ENCODE results near the gene PRKN.

Gene PRKN

DNA sequence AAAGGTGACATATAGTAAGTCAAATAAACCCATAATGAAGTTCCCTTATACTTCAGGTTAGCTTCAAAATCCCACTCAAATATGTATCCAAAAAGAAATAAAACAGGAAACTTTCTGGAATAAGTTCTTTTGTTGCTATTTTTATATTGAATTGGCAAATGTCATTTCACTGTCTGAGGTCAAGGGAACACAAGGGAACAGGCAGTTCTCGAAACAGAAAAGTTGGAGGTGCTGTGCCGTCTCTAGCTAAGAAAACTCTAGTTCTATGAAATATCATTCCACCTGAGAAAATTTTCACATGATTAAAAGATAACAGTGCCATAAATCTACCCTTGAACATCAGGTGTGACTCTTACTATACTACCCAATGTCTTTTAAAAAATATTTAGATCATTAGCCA is 358.5 kb downstream of the PRKN start:
- no peak for DNase-seq

DNA sequence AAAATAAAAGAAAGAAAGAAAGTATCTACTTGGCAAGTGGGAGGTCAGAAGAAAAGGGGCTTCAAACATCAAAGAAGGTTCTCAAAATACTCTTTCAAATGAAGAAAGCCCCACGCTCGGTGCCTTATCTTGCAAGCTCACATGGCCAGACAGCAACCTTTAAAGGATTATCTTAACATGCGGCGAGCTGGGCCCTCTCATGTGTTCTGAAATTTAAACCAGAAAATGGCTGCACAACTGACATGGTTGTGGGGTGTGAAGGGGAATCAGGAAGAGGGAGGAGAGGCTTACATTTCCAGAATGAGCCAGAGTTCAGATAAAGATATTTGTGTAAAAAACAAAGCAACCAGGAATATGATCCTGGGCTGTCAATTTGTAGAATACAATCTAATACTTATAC is 363.1 kb downstream of the PRKN start:
- DNase-seq: no peak

DNA sequence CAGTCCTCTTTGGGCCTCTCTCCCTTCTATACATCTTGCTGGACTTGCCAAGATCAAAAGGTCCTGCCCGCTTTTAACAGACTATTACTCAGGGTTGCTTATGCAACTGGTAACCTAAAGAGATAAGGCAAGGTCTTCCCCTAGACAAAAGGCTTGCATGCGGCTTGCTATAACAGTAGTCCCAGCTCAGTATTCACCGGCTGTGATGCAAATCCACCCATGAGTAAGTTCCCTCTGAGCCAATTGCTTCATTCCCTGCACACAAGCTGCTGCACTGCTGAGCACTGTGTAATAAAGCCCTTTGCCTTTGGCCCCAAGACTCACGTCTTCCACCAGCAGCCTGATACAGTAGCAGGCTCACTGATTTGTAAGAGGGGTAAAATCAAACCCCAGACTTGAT is 363.8 kb downstream of the PRKN start:
- no peak for DNase-seq

DNA sequence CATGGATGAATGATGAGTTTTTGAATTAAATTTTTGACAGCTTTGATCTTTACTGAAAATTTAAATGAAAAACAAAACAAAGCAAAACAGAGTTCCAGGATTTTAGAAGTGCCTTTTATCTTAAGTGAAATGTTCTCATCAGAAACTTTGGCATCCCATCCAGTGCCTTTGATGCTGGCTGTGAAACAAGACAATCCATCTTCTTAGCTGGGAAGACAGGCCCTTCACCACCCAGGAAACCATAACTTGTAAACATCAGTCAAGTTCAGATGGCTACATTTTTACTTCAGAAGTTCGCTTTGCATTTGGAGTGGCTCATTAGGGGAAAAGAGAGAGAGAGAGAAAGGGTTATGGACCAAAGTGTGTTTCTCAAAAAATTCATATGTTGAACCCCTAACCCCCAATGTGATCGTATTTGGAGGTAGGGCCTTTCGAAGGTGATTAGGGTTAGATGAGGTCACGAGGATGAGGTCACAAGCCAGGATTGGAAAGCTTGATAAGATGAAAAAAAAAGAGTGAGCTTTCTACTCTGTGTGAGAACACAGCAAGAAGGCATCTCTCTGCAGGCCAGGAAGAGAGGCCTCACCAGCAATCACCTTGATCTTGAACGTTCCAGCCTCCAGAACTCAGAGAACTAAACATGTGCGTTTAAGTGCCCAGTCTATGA is 366.5 kb downstream of the PRKN start:
- DNase-seq: no peak

DNA sequence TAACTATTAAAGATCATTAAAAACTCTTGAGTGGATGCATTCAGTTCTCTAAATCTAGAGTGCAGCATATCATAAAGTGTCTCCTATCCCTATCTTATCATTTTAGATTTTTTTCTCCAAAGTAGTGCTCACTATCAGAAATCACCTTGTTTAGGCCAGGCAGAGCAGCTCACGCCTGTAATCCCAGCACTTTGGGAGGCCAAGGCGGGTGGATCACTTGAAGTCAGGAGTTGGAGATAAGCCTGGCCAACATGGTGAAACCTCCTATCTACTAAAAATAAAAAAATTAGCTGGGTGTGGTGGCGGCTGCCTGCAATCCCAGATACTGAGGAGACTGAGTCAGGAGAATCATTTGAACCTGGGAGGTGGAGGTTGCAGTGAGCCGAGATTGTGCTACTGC is 368.9 kb downstream of the PRKN start:
- DNase-seq: no peak

DNA sequence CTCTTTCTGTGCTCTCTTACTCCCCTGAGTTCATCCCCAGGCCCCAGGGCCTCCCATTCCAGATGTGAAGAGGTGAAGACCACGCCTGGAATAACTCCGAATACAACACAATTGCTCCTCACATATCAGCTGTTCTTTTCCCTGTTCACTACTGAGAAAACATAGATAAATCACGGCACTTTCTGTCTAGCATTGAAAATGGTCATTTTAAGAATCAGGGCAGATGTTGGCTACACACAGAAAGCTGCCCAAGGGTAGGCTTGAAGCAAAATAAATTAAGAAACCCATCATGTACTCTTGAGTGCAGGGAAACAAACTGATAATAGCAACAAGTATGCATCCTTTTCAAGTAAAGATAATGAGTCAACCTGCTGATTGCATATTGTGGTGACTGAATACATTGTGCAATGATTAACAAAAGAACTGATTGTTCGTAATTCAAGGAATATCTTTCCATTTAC is 382.5 kb downstream of the PRKN start:
- no peak for DNase-seq

DNA sequence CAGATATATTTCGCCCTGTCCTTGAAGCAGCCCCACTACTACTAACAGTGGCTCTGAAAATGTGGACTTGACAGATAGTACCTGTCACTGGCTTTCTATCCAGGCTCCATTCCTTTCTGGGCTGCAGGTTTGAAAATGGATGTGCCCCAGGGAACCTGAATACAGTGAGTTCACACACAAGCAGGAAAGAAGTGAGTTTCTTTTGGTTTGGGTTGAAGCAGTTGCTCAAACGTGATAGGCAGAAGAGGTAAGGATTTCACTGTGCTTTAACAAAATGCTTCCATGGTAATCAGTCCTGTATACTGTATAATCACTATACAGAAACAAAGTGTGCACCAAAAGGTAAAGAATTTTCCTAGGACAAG is 382.9 kb downstream of the PRKN start:
- DNase-seq: no peak

DNA sequence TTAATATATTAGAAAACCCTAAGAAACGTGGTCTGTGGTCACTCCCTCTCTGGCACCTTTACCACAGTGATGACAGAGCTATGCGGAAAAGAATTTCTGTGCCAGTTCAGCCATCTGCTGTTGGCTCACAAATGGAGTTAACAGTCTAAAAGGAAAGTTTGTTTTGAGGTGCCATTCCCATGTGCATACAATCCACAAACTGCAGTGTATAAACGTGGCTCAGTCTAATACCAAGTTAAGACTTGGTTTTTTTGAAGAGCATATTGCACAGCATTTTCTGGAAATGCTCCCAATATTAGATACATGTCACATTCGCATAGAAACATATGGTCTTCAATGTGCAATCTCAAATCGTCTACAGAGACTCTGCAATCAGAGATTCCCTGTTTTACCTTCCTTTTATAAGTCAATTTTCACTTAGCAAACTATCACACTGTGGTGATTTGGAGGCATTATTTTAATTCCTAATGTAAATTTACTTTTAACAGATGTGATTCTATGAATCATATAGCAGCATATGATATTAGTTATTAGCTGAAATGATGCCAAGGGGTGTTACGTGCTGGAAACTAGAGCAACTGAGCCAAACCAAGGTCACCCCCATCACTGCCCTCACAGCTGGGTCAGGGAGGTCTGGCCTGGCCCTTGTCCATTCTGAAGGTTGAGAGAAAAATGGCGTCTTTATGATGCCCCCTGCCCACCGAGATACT is 383.5 kb downstream of the PRKN start:
- no peak for DNase-seq

DNA sequence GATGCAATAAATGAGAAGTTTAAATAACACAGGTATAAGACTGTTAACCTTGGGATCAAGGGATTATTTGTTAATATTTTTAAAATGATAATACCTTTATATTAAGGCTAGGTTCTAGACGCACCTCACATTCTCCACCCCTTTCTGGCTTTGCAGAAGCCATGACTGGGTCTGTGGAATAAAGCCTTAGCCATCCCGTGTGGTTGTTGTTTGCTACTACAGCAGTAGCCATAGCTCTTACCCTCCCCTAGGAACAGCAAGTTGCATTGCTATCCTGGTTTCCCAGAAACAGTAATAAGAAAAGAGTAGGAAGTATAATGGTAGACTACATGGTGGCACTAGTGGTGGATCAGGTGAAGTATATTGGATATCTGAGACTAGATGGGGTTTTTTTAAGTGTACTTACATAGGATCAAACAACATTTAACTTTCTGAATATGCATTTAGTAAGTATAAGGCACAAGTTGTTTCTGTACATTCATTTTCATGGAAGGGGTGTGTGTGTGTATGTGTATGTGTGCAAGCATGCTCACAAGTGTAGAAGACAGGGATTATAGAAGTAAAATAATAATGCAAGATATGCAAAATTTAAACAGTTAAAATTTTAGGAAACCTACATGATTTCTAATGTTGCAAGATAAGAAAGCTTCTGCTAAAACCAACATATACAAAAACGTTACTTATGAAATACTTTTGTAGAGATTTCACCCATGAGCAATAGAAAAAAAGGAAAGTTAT is 384.2 kb downstream of the PRKN start:
- no peak for DNase-seq

DNA sequence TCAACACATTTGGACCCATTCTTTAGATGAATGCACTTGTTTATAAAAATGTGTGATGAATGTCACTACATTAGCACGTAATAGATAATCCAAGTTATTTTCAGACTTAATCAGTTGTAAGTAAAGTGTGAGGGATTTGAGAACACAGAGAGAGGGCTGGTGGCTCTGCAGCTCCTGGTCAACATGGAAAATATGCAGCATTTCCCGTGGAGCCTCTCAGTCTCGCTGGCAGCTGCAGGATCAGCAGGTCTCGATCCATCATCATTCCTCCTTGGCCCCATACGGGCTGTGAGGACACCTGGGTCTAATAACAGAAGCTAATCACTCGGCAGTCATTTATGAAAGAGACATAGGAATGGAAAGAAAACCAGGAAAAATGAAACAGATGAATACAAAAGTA is 390.2 kb downstream of the PRKN start:
- no peak for DNase-seq

DNA sequence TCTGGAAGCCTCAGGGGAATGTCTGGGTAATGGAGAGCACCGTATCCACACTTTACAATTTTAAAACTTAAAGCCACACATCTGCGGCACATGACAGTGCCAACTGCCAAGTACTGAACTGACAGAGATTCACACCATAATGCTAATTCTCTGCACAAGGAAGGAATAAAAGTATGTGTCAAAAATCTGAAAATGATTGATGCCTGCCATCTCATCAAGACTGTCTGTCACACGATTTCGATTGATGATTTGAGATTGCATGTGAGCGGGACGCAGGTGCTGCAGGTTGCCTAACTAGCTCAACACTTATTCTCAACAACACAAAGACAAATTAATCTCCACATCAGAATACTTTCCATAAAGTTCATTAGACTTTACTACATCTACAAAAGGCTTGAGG is 391.2 kb downstream of the PRKN start:
- no peak for DNase-seq

DNA sequence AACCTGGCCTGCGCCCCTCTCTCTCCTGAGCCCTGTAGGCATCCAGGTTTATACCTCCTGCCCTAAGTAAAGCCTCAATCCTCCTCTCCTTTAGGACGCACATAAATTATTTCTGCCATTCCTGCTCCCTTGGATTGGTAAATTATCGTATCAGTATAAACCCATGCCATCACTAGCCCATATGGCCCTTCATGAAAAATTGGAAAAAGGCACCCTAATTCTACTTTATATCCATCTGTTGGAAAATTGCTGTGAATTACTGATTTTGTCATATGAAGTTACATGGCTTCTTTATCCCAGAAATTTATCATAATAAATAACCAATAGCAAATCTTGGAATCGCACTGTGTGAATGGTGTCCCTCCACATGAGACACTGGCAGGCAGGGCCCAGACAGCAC is 395.2 kb downstream of the PRKN start:
- DNase-seq: no peak

DNA sequence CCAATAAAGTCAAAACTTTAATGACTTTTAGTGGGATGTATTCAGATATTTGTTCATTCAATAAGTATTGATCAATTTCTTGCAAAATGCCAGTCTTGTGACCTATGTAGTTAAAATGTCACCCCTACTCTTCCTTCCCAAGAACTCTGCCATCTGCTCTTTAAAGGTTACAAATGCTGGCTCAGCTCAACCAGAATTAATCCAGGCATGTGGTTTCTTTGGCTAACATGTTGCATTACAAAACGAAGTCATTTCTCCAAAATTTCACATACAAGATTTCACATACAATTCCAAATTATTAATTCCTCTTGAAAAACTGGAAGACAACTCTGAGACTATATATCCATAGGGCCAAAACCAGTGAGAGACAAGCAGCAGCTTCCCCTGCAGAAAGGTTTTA is 395.7 kb downstream of the PRKN start:
- no peak for DNase-seq

DNA sequence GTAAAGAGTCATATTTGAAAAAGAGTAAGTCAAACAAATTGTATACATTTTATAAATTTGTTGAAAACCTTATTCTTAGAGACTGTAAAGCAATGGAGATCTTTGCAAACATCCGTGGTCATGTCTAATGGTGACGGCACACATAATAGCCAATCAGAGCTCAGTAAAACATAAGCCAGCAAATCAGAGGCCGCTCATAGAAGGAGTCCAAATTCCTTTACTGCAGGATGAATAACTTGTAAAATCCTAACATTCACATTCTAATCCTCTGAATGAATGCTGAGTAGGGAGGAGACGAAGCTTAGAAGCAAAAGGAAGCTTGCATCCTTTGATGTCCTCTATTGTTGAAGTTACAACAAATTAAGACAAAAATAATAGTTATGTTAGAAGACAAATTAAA is 401.7 kb downstream of the PRKN start:
- DNase-seq: no peak

DNA sequence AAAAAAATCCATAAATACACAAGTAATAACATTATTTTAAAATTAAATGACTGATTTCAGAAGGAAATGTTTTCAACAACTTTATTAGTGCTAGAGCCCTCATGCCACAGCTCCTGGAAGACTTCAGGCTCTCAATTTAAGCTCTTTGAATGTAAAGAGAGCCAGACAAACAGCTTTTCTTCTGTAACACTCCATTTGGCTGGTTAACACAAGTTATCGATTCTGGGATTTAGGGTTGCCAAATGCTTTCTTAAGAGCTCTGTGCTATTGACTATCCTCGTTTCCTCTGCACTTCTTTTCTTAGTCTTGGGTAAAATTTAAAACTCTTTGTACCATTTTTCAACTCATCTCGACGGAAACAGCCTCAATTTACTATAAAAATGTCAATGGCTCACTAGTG is 402.5 kb downstream of the PRKN start:
- no peak for DNase-seq

DNA sequence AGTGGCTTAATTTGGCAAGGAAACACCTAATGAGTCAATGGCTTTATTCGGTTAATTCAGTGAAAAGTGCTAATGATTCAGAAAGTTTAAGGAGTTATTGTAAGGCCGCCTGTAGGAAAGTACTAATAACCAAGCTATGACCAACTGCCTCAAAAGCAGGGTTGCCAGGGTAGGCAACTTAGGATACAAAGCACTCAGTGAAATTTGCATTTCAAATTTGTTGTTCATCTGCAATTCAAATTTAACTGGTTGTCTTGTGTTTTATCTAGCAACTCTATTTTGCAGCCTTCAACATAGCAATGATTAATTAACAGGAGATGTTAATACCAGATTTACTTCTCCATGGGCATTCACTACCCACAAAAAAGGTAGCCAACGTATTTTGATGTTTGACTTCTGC is 412.3 kb downstream of the PRKN start:
- no peak for DNase-seq

DNA sequence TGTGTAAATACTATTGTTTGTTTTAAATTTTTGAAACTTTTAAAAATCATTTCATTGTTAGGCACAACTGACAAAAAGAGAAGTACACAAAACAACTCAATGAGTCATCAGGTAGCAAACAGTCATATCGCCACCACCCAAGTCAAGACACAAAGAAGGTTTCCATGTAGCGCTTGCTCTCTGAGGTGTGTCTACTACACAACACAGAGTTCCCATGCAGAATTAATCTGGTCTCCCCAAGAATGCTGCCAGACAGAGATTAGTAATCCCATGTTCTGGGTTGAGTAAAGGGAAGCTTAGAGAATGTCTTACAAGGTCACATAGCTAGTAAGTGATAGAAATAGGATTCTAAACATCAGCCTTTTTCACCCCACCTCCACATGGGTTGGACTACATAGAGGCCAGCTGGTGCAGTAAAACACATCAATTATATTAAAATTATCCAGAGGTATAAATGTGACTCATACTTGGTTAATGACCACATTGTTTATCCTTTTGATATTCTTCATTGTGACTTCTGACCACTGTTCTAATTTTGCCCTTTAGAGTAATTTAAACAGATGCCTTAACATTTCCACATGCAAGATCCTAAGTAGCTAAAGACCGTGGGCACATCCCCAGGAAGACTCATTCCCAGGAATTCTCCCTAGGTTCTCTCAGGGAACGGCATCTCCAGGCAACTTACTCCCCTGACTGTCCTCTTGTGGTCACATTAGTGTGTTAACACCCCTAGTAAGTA is 413.5 kb downstream of the PRKN start:
- no peak for DNase-seq

DNA sequence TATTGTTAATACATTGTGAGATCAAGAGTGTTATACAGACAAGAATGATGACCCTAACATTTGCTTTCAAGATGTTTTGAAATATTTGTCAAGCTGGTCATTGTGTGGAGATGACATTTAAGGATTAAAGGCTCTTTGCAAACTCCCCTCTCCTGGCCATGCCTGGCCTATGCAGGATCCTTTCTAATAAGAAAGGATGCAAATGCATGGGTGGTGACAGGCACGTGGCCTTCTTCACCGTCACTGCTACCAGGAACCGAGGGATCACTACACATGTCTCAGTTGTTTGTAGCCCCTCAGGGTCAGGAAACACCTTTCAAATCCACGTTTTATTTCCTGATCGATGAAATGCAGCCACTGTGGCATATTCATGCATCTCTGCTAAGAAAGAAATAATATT is 419.7 kb downstream of the PRKN start:
- no peak for DNase-seq

DNA sequence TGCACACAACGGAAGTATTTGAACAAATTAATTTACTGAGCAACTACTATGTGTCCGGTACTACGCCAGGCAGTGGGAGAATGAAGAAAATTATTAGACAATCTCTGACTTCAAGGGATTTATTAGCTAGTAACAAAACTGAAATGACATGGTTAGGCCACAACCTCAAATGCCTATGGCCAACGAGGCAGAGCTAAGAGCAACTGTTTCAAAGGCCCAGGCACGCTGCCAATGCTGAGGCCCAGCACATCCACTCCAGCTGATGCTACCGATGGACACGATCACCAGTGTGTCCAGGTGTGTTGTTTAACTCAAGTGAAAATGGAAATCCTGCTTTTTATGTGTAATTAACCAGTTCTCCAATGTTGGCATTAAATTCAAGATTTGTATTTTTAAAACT is 420.9 kb downstream of the PRKN start:
- DNase-seq: no peak

DNA sequence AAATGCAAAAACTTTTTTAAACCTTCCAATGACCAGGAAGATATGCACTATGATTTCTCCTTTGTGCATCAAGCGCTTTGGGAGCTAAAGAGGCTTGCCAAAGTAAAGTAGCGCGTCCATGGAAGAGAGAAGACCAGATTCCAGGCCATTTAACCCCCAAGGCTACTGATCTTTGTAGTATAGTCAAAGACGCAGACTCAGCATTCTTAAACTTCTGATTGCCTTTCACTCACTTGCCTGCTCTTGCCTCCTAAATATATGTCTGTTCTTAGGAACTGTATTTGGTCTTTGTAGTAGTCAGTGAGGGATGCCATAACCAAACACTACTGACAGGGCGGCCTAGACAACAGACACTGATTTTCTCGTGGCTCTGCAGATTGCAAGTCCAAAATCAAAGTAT is 426.4 kb downstream of the PRKN start:
- DNase-seq: no peak

DNA sequence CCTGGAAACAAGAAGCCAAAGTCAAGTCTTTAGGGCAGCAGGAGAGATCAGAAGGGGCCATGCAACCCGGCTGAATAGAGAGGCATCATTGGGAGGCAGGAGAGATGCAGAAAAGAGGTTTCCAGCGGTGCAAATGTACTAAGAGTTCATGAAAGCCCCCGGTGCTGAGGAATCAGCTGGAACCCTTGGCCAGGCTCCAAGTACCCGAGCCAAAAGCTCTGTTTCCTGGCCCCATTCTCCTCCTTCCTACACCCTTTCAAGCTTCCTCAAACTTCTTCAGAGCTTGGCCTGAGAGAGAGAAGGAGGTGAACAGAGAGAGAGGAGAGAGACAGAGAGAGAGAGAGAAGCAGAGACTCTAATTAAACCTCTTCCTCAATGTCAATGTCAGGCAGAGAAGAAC is 433.5 kb downstream of the PRKN start:
- DNase-seq: no peak

DNA sequence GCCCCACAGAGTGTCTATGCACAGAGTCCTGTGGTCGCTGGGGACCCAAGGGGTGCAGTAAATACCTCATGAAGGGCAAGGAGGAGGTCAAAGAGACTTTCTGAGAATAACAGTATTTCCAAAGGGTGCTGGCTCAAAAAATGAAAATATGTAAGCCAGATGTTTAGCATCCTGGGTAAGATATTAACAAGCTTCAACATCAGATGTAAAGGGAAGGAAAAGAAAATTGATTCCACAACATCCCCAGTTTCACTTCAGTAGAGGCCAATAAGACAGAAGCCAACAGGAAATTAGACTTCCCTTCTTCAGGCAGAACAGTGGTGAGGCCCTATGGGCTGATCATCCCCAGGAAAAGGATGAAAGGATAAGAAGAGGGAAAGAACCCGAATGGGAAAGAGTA is 434.7 kb downstream of the PRKN start:
- DNase-seq: no peak

DNA sequence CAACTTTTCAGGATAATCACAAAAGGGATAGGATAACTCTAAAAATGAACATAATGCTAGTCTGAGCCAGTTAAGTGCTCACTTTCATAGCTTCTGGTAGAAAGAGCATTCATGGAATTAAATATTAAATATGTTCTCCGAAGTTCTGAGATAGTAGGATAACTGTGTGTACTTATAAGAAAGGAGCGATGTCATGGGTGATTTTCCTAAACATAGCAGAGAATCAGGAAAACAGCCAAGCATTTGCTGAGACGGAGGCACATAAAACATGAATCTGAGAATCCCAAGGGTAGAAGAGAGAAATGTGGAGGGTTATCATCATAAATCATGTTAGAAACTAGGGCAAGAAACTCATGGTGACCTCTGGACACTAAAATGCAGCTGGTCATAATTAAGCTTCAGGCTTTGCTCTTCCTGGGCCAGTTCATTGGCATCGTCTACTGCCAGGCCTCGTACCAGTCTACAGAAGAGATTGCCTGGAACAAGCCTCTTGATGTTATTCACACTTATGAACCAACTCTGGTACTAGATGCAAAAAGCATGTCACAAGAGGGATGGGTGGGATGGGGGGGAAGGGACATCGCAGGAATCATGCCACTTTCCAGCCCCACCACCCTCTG is 436.6 kb downstream of the PRKN start:
- DNase-seq: no peak

Data from stimulated activated CD4-positive, alpha-beta T cell treated with anti-CD3 and anti-CD28 coated beads, Interleukin-4, amount 100 ng/mL, for 24 hours (primary cell).